ENCODE results near the gene SYT8. TPM values are rescaled to one million over a fixed set of nuclear protein-coding genes. Genes with fewer than 3 reads are reported as not detected.

SYT8 gene
- total RNA-seq, 4 donors from 2014 or later, result not detected

GRCh38 chr11:1881442-1882264 lies 46.9 kb downstream of the SYT8 start:
- Histone ChIP-seq H3K4me1 (peaks cover 31 to 35% of the 10 kb centered on the region in 2 donors), H3K27ac (peak overlapping the region; percentile 84 to 89 (median 88)), H3K36me3 (no peaks in the 10 kb centered on the region), H3K4me3 (no peak overlapping the region), H3K9me3 (no peaks in the 10 kb centered on the region), H3K27me3 (no peaks in the 10 kb centered on the region)
- intact Hi-C loops (cut with DNase I; ENCODE audit: low total_unique reads), result loop anchor here (1.0 to 5.0 kb wide), 3 partner anchors 35 to 271 kb away; partner anchors contain the start of gene TNNI2
- DNase-seq (peak in 1 of 2 donors; percentile 45), ATAC-seq (peak; percentile 27 to 30)
- TF ChIP-seq CTCF (IDR thresholded peaks at IDR 0.05 in 4 of 5, conservative IDR thresholded peaks at IDR 0.05 in 1 of 5) (no peak), POLR2A (IDR thresholded peaks at IDR 0.05) (peak in 1 of 2 donors; percentile 10)
- in situ Hi-C loops (cut with MboI; ENCODE audit: low sequenced_read_pairs in 4 of 4), result loop anchor here in 1 of 4 donors (25.0 kb wide), 1 partner anchor 281 kb away; the partner anchor contains the start of genes INS and TH

- ATAC-seq, result peak; percentile 85 to 91
- intact Hi-C loops (cut with DNase I; ENCODE audit: low total_unique reads), result loop anchor here (1.0 to 5.0 kb wide), 3 partner anchors 34 to 270 kb away; partner anchors contain the start of gene TNNI2
- Histone ChIP-seq H3K4me3 (no peak overlapping the region), H3K9me3 (no peaks in the 10 kb centered on the region), H3K4me1 (peaks cover 31% of the 10 kb centered on the region in 2 donors), H3K27me3 (no peaks in the 10 kb centered on the region), H3K27ac (peak overlapping the region; percentile 84 to 89 (median 88)), H3K36me3 (no peaks in the 10 kb centered on the region)
- in situ Hi-C loops (cut with MboI; ENCODE audit: low sequenced_read_pairs in 4 of 4), result loop anchor here in 1 of 4 donors (25.0 kb wide), 1 partner anchor 280 kb away; the partner anchor contains the start of genes INS and TH
- TF ChIP-seq POLR2A (IDR thresholded peaks at IDR 0.05) (no peak), CTCF (IDR thresholded peaks at IDR 0.05 in 4 of 5, conservative IDR thresholded peaks at IDR 0.05 in 1 of 5) (peak; percentile 86 to 98 (median 97))
- peak; percentile 59 to 81 for DNase-seq
Measured at GRCh38 chr11:1882265-1883238, 47.8 kb downstream of the SYT8 start.

GRCh38 chr11:1883346-1884302 lies 48.8 kb downstream of the SYT8 start:
- no peak for TF ChIP-seq CTCF (IDR thresholded peaks at IDR 0.05 in 4 of 5, conservative IDR thresholded peaks at IDR 0.05 in 1 of 5)
- no peak for TF ChIP-seq POLR2A (IDR thresholded peaks at IDR 0.05)
- Histone ChIP-seq H3K36me3 (no peaks in the 10 kb centered on the region), H3K4me3 (no peak overlapping the region), H3K27me3 (no peaks in the 10 kb centered on the region), H3K4me1 (peaks cover 31 to 37% of the 10 kb centered on the region in 2 donors), H3K27ac (peak overlapping the region in 3 of 4 donors; percentile 87 to 89 (median 88)), H3K9me3 (no peaks in the 10 kb centered on the region)
- intact Hi-C loops (cut with DNase I; ENCODE audit: low total_unique reads), result loop anchor here (2.0 to 5.0 kb wide), 2 partner anchors 33 to 46 kb away; partner anchors contain the start of gene TNNI2
- ATAC-seq, result no peak
- in situ Hi-C loops (cut with MboI; ENCODE audit: low sequenced_read_pairs in 4 of 4), result loop anchor here in 1 of 4 donors (25.0 kb wide), 1 partner anchor 279 kb away; the partner anchor contains the start of genes INS and TH
- DNase-seq, result no peak

All from gastrocnemius medialis (tissue), 4 donors.